SIG-M5 (cell line): ENCODE measurements around the gene DDX11.
"Not testable (repeated sequence)": the region's sequence is repeated elsewhere in the genome, so short reads cannot be mapped to it uniquely, and the experiment has no call there.

Source experiments
- DNase-seq: peaks from one replicate; lab custom pipeline; 2025; lab: John Stamatoyannopoulos, UW

DDX11 gene

GRCh38 chr12:31099434-31099833 is 25.8 kb downstream of the DDX11 start:
- not testable (repeated sequence) for DNase-seq

DNA sequence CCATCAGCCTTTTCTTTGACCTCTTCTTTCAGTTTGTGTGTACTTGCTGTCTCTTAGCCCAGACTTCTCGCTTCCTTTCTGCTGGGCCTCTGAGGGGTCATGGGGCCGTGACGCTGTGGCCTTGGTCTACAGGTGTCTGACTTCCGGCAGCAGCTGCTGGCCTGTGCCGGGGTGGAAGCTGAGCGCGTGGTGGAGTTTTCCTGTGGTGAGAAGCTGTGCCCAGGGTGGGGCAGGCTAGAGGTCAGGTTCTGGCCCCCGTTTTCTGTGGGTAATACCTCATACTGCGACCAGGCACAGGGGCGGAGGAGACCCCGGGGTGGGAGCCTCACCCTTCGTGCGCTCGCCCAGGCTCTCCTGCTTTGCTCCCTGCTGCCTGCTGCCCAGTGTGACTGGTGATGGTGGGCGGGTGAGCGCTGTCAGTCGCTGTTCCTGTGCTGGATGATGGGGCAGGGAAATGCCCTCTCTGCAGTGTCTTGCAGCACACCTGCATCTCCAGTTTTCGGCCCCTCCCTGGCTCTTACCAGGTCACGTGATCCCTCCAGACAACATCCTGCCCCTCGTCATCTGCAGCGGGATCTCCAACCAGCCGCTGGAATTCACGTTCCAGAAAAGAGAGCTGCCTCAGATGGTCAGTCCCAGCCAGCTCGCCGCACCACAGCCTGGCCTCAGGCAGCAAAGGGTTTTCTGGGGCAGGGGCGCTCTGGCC is 27.0 kb downstream of the DDX11 start:
- not testable (repeated sequence) for DNase-seq

- not testable (repeated sequence) for DNase-seq
These were observed 28.5 kb downstream of the DDX11 start for GRCh38 chr12:31102125-31102524.

DNA sequence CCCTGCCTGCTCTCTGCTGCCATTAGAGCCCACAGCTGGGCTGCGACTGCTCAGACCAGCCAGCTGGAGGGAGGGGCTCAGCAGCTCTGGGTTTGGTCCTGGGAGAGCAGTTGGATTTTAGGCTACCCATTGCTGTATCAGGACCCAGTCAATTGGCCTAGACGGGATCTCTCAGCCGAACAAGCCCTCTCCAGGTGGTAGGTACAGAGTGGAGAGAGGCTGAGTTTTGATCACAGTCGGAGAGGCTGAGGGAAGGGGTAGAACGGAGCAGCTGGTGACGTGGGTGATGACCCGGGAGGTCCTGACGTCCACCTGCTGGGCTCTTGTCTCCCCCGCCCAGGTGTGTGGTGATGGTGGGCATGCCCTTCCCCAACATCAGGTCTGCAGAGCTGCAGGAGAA is 28.9 kb downstream of the DDX11 start:
- DNase-seq = not testable (repeated sequence)

GRCh38 chr12:31103561-31103975 is 29.9 kb downstream of the DDX11 start:
- not testable (repeated sequence) for DNase-seq

DNA sequence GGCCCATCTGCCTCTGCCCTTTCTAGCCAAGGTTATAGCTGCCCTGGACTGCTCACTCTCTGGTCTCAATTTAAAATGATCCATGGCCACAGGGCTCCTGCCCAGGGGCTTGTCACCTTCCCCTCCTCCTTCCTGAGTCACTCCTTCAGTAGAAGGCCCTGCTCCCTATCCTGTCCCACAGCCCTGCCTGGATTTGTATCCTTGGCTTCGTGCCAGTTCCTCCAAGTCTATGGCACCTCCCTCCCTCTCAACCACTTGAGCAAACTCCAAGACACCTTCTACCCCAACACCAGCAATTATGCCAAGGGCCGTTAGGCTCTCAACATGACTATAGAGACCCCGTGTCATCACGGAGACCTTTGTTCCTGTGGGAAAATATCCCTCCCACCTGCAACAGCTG is 30.6 kb downstream of the DDX11 start:
- not testable (repeated sequence) for DNase-seq

- DNase-seq = not testable (repeated sequence)
These were observed 31.1 kb downstream of the DDX11 start for GRCh38 chr12:31104773-31105172.

DNA sequence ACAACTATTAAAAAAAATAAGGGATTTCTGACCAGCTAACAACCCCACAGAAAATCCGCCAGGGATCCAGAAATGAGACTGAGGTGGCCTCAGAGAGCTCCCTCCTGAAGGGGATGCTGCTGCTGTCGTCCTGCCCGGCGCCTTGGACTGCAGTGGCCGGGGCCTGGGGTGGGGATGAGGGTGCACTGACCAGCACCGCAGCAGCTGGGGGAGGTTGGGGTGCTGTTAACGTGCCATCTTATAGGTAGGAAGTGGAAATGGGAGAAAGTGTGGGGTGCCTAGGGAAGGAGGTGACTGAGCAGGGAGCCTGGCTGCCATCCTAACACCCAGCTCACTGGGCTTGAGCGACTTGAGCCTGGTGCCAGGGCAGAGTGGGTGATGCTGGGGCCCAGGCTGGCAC is 32.0 kb downstream of the DDX11 start:
- no peak for DNase-seq

DNA sequence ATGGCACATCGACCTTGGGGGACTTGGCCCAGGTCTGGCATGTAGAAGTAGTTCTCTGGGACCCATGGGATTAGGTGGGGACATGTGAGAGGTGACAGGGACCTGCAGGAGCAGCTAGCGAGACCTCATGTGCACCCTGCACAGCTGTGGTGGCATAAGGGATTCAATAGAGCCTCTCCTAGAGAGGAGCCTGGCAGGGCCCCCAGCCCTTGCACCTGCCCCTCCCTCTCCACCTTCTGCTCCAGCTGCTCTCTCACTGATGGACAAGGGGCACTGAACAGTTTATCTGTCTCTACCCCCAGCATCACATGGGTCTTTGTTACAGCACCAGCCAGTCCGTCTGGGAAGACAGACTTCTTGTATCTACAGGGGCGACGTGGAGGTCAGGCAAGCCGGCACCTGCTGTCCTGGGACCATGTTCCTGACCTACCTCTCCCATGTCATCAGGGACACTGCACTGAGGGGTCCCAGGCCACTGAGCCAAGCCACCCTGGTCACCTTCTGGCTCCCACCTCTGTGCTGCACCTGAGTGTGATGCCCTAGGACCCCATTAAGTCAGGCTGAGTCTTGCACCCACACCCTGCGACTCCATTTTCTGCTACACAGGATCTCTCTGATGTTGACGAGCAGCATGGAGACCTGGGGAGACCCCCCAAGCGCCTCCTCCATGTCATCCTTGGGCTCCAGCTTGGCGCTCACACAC is 32.6 kb downstream of the DDX11 start:
- no peak for DNase-seq

- not testable (repeated sequence) for DNase-seq
These were observed 36.1 kb downstream of the DDX11 start for GRCh38 chr12:31109773-31110172.

DNA sequence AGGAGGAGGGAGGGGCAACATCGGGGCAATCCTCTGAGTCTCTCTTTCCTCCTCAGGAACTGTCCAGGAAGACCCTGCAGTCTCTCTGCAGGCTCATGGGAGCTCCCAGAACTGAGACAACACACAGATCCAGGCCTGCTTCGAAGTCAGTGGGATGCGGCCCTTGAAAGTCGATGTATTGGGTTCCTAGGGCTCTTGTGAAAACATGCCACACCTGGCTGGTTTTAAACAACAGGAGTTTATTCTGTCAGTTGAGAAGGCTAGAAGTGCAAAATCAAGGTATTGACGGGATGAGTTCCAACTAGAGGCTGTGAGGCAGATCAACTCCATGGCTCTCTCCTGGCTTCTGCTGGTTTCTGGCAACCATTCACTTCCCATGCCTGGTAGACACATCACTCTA is 36.6 kb downstream of the DDX11 start:
- DNase-seq = not testable (repeated sequence)

GRCh38 chr12:31115092-31115601 is 41.5 kb downstream of the DDX11 start:
- not testable (repeated sequence) for DNase-seq

DNA sequence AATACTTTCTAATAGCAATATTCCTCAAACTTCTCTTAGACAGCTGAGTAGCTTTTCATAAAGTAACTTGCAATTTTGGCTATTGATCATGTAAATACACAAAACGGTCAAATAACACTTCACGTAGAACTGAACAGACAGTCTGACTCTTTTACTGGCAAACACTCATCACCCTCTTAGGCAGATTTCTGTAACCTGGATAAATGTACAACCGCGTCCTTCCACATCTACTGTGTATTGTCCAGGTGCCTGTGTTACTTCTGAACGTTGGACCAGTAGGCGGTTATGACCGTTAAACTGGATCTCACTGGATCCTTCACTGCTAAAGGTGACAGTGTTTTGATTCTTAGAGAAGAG is 43.2 kb downstream of the DDX11 start:
- not testable (repeated sequence) for DNase-seq

GRCh38 chr12:31117203-31118011 is 43.7 kb downstream of the DDX11 start:
- no peak for DNase-seq

DNA sequence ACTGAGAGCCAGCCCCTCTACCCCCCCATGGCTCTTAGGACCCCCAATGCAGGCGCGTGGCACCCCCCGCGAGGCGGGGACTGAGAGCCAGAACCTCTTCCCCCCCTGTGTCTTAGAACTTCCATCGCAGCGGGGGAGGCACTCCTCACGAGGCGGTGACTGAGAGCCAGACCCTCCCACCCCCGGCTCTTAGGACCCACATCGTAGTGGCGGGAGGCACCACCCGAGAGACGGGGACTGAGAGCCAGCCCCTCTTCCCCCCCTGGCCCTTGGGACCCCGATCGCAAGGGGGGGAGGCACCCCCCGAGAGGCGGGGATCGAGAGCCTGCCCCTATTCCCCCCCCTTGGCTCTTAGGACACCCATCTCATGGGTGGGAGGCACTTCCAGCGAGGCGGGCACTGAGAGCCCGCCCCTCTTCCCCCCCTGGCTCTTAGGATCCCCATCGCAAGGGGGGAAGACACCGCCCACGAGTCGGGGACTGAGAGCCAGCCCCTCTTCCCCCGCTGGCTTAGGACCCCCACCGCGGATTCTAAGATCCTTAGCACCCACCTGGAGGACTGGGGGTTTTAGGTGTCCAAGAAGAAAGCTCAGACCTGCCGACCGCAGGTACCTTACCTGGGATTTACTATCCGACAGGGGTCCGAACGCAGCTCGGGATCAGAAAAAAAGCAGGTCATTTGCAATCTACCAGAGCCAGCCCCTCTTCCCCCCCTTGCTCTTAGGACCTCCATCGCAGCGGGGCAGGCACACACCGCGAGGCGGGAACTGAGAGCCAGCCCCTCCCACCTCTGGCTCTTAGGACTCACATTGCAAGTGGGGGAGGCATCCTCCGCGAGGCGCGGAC is 44.9 kb downstream of the DDX11 start:
- no peak for DNase-seq

GRCh38 chr12:31119192-31119802 is 45.6 kb downstream of the DDX11 start:
- DNase-seq = no peak

- no peak for DNase-seq
These were observed 46.1 kb downstream of the DDX11 start for GRCh38 chr12:31119803-31120211.

DNA sequence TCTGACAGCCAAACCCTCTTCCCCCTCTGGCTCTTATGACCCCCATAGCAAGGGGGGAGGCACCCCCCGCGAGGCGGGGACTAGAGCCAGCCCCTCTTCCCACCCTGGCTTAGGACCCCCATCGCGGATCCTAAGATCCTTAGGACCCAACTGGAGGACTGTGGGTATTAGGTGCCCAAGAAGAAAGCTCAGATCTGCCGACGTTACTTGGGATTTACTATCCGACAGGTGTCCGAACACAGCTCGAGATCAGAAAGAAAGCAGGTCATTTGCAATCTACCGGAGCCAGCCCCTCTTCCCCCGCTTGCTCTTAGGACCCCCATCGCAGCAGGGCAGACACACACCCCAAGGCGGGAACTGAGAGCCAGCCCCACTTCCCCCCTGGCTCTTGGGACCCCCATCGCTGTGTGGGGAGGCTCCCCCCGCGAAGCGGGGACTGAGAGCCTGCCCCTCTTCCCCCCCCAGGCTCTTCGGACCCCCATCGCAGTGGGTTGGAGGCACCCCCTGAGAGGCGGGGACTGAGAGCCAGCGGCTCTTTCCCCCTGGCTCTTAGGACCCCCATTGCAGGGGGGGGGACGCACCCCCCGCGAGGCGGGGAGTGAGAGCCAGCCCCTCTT is 46.8 kb downstream of the DDX11 start:
- DNase-seq = no peak

- not testable (repeated sequence) for DNase-seq
These were observed 47.5 kb downstream of the DDX11 start for GRCh38 chr12:31121022-31121728.

DNA sequence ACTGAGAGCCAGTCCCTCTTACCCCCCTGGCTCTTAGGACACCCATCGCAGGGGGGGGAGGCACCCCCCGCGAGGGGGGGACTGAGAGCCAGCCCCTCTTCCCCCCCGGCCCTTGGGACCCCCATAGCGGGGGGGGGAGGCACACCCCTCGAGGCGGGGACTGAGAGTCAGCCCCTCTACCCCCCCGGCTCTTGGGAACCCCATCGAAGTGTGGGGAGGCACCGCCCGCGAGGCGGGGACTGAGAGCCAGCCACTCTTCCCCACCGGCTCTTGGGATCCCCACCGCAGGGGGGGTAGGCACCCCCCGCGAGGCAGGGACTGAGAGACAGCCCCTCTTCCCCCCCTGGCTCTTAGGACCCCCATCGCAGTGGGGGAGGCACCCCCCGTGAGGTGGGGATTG is 48.8 kb downstream of the DDX11 start:
- DNase-seq = no peak
